ENCODE results near the gene CPEB3.
"Not testable (repeated sequence)": the region's sequence is repeated elsewhere in the genome, so short reads cannot be mapped to it uniquely, and the experiment has no call there.

CPEB3 gene

GRCh38 chr10:92290837-92291615 is at the start of gene CPEB3, which contains the start of gene MARCHF5:
CPEB3 (minus strand) TSS chr10:92291078; CDS start chr10:92240350, 50,728 bp downstream.
MARCHF5 (plus strand) TSS chr10:92291167; CDS start chr10:92291495, 328 bp downstream.
- DNase-seq, result peak; percentile 95

- DNase-seq, result not testable (repeated sequence)
Observed at GRCh38 chr10:92329927-92330326, 39.0 kb upstream of the CPEB3 start.

- DNase-seq, result no peak
Observed at GRCh38 chr10:92328993-92329392, 38.1 kb upstream of the CPEB3 start.

GRCh38 chr10:92327445-92328433 is 36.9 kb upstream of the CPEB3 start:
- DNase-seq, result no peak

GRCh38 chr10:92323079-92323478 is 32.2 kb upstream of the CPEB3 start:
- no peak for DNase-seq

GRCh38 chr10:92316610-92317009 is 25.7 kb upstream of the CPEB3 start:
- no peak for DNase-seq

- DNase-seq, result no peak
Observed at GRCh38 chr10:92313750-92314149, 22.9 kb upstream of the CPEB3 start.

- DNase-seq, result no peak
Observed at GRCh38 chr10:92309272-92309671, 18.4 kb upstream of the CPEB3 start.

- no peak for DNase-seq
Observed at GRCh38 chr10:92305133-92306072, 14.5 kb upstream of the CPEB3 start.

GRCh38 chr10:92304061-92304460 is 13.2 kb upstream of the CPEB3 start:
- DNase-seq, result no peak

GRCh38 chr10:92303096-92303495 is 12.2 kb upstream of the CPEB3 start:
- DNase-seq, result no peak

GRCh38 chr10:92298487-92298886 is 7.6 kb upstream of the CPEB3 start:
- DNase-seq, result no peak

GRCh38 chr10:92291921-92292845 is 1.3 kb upstream of the CPEB3 start:
- DNase-seq, result peak; percentile 51 to 59

GRCh38 chr10:92291616-92291865 is 663 bp upstream of the CPEB3 start:
- DNase-seq, result no peak

GRCh38 chr10:92290076-92290836 is 622 bp downstream of the CPEB3 start:
- peak; percentile 21 to 47 for DNase-seq

GRCh38 chr10:92284112-92284704 is 6.7 kb downstream of the CPEB3 start:
- DNase-seq, result no peak

GRCh38 chr10:92278996-92279696 is 11.7 kb downstream of the CPEB3 start:
- no peak for DNase-seq

- DNase-seq, result no peak
Observed at GRCh38 chr10:92274071-92274470, 16.8 kb downstream of the CPEB3 start.

GRCh38 chr10:92268748-92269147 is 22.1 kb downstream of the CPEB3 start:
- peak in 1 of 2 donors; percentile 12 for DNase-seq

GRCh38 chr10:92267343-92267742 is 23.5 kb downstream of the CPEB3 start:
- no peak for DNase-seq

Data from CD4-positive, alpha-beta T cell treated with Interferon alpha-2 for 1 hour (primary cell).